GM12872 (cell line): ENCODE data around the gene SLC20A1.

Source experiments
- CTCF ChIP-seq: IDR thresholded peaks from 3 replicates; pipeline ENCODE4 v1.5.1; 2011; ENCODE audit warnings: low read depth, mild to moderate bottlenecking, low read length, moderate library complexity; ENCODE audit not compliant: insufficient read depth

SLC20A1 gene

DNA sequence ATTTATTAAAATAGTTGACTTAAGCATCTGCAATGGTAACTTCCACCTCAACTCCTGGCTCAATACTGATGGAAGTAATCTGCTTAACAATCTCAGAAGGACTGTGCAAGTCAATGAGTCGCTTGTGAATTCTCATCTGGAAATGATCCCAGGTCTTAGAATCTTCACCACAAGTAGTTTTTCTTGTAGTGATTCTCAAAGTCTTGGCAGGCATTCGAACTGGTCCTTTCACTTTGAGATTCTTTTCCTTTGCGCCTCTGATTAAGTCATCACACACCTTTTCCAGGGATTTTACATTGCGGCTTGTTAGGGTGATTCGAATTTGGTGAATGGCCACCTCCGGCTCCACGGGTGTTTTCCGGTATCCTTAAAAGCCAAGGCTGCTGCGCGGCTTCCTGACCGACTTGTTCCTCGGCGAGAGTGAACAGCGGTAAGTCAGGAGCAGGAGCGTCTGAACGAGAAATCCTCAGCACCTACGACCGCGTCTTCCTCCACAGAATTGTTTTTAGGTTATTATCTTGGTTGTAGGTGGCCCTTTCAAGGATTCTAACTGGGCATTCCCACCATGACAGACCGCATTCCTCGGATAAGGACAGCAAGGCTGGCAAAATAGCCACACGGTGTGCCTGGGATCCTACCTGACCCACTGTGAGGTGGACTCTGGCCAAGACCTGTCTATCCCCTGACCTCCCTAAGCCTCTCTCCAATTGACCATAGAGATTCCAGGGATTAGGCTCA, 23.8 kb upstream of the SLC20A1 start:
- no peak for TF ChIP-seq CTCF

DNA sequence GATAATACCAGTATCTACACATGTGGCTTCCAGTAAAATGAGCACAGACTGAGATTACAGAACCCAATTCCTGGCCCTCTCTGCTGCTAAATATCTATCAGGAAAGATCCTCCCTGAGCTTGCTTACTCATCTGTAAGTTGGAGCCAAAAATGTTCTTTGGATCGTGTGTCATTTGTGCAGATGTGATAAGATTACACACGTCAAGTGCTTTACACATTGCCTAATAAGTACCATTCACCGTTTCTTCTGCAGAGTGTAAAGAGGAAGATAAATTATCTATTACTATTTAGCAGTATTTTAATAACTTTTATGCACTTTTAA, 23.2 kb upstream of the SLC20A1 start:
- no peak for TF ChIP-seq CTCF

DNA sequence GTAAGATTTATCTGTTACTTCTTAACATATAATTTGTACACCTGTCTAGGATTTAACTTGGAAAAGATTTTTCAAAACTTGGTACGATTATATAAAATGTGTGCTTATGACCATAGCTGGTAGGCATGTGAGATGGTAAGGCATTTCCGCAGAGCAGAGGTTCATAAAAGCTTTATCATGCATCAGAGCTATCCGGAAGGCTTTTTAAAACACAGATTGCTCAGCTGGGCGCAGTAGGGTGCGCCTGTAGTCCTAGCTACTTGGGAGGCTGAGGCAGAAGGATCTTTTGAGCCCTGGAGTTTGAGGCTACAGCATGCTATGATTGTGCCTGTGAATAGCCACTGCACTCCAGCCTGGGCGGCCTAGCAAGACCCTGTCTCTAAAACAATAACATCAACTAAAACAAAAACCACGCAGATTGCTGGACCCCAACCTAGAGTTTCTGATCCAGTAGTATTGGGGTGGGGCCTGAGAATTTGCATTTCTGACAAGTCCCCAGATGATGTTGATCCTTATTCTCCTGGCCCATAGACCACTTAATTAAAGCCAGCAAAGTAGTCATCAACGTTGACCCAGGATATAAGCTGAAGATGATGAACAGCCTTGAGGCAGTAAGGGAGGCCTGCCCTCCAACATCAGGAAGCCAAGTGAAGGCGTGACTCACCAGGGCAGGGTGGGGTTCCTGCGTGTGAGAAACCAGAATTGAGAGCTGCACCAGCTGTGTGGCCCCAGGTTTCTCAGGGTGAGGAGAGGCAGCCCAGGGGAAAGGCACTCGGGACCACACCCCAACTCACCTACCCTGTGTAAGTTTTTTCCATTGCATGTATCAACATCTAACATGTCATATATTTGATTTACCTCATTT, 21.6 kb upstream of the SLC20A1 start:
- TF ChIP-seq CTCF: no peak

GRCh38 chr2:112625474-112626114, 20.1 kb upstream of the SLC20A1 start:
- TF ChIP-seq CTCF: no peak

GRCh38 chr2:112626604-112627059, 19.1 kb upstream of the SLC20A1 start:
- TF ChIP-seq CTCF: peak; percentile 97

DNA sequence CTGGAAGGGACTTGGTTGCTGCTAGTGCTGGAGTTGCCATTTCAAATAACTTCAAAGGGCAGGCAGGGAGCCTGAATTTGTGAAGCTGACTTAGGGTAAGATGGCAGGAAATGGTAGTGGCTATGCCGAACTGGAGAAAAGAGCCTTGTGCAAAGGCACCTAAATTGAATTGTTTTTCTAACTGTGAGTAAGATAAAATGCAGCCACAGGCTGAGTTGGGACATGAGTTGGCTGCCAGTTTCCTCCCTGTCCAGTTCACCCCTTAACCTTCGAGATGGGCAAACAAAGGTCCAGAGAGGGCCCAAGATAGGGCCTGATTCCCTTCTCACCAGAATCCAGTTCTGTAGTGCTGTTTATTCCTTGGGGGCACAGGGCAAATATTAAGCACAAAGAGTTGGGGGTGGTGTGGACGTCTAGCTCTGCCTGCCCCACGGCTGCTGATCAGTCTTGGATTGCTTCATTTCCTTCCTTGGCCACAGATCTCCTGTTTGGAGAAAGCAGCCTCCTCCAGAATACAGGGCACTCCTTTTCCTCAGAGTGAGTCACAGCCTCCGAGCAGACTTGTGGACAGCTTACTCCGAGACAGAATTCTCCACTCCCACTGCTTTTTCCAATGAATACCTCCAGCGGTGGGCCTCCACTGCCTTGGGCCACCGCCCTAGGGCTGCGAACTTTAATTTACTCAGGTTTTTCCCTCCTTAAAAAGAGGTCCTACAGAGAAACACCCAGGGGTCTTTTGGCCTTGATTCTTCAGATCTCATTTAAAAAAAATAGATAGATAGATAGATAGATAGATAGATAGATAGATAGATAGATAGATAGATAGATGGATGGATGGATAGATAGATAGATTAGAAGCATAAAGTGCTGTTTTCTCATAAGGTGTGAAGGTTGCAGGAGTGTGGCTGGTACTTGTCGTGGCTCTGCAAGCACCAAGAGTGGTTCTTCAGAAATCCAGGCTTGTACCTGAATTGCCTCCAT, 18.4 kb upstream of the SLC20A1 start:
- TF ChIP-seq CTCF: no peak
